IPS DF 6.9 (cell line): Measurements from ENCODE around the gene PTPRG.

ENCODE experiments used
- DNase-seq: peaks from one replicate; pipeline ENCODE4 v3.0.0-alpha.2; 2013; ENCODE audit warnings: low read depth, low spot score
- H3K27ac ChIP-seq: one replicate; pipeline ENCODE4 v1.5.1; 2013; ENCODE audit warnings: low read length, control low read depth
- H3K27me3 ChIP-seq: 2 replicates; pipeline ENCODE4 v1.6.1; 2013; ENCODE audit warnings: mild to moderate bottlenecking, low read length; ENCODE audit not compliant: control insufficient read depth, insufficient read depth
- H3K36me3 ChIP-seq: 2 replicates; pipeline ENCODE4 v1.6.1; 2013; ENCODE audit warnings: low read length; ENCODE audit not compliant: control insufficient read depth, insufficient read depth
- H3K4me1 ChIP-seq: 2 replicates; pipeline ENCODE4 v1.6.1; 2013; ENCODE audit warnings: low read length; ENCODE audit not compliant: control insufficient read depth, insufficient read depth
- H3K4me3 ChIP-seq: 2 replicates; pipeline ENCODE4 v1.5.1; 2013; ENCODE audit warnings: mild to moderate bottlenecking, low read length
- H3K9me3 ChIP-seq: 2 replicates; pipeline ENCODE4 v1.6.1; 2013; ENCODE audit warnings: low read length, inconsistent platforms; ENCODE audit not compliant: control insufficient read depth, insufficient read depth
- WGBS: extraction: QIAGEN DNeasy Blood & Tissue Kit; methylation state at CpG from one replicate; pipeline ENCODE4 v1.1.7; 2013; ENCODE audit warnings: mixed read lengths, missing lambda C conversion rate; ENCODE audit not compliant: insufficient read length, insufficient coverage; 5-methylcytosine and 5-hydroxymethylcytosine counted together

Gene PTPRG

DNA sequence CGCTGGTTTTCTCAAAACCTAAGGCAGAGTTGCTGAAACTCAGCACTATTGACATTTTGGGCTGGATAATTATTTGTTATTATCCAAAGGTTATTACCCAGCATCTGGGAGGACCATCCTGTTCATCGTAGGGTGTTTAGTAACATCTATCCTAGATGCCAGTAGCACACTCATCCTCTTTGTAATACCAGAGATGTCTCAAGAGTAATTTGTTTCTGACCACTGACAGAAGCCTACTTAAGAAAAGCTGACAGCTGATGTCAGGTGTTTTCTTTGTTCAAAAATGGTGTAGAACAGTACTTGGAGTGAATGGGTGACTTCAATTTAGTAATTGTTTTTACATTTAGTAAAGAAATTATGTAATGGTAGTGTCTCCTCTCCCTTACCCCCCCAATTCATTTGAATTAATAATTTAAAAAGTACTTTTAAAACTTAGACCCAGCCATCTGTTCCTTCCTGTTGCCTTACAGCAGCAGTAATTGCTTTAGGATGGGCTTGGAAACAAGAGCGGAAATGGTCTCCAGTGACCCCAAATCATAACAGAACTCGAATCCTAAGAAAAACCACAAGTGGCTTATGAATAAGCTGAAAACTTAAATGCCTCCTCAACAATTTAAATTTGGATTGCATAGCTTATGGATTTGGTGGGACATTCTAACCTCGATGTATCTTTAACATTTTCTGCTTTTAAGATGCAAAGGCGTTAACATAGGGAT lies 105.4 kb downstream of the PTPRG start:
- Histone ChIP-seq H3K4me3 (no peak overlapping the region), H3K9me3 (no peaks in the 10 kb centered on the region), H3K36me3 (no peaks in the 10 kb centered on the region), H3K27me3 (no peaks in the 10 kb centered on the region), H3K4me1 (peaks cover 8% of the 10 kb centered on the region), H3K27ac (no peak overlapping the region)
- WGBS, result no CpG with 5 or more reads among the region's 6 CpGs
- DNase-seq, result no peak

DNA sequence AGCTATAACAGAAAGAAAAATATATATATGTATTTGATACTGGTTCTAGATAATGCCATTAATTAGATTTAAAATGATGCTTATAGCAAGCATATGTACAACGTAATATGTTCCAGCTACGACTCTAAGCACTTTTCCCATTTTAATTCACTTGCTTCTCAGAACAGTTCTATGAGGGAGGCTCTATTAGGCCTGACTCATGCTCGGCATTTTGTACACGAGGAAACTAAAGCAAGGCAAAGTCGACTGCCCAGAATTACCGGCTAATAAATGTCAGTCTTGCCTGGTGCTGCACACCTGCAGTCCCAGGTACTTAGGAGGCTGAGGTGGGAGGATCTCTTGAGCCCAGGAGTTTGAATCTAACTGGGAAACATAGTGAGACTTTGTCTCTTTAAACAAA lies 106.0 kb downstream of the PTPRG start:
- H3K36me3 ChIP-seq, result no peaks in the 10 kb centered on the region
- H3K27ac ChIP-seq, result no peak overlapping the region
- H3K27me3 ChIP-seq, result no peaks in the 10 kb centered on the region
- H3K4me1 ChIP-seq, result peaks cover 8% of the 10 kb centered on the region
- no peak for DNase-seq
- H3K4me3 ChIP-seq, result no peak overlapping the region
- no CpG with 5 or more reads among the region's 6 CpGs for WGBS
- H3K9me3 ChIP-seq, result no peaks in the 10 kb centered on the region

DNA sequence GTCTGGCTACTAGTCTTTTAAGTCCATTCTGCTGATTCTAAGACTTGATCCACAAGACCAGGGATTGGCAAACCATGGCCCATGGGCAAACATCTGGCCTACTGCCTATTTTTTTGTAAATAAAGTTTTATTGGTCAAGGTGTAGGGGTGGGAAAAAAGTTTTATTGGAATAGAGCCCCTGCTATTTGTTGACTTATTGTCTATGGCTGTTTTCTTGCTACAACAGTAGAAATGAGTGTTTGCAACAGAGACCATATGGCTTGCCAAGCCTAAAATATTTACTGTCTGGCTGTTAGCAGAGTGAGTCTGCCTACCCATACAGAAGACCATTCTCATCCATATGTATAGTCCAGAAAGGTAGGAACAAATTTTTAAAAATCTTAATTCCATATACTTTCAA lies 106.4 kb downstream of the PTPRG start:
- DNase-seq, result no peak
- Histone ChIP-seq H3K4me1 (peaks cover 8% of the 10 kb centered on the region), H3K27ac (no peak overlapping the region), H3K36me3 (no peaks in the 10 kb centered on the region), H3K9me3 (no peaks in the 10 kb centered on the region), H3K27me3 (no peaks in the 10 kb centered on the region), H3K4me3 (no peak overlapping the region)

GRCh38 chr3:61668317-61668864 lies 107.0 kb downstream of the PTPRG start:
- H3K36me3 ChIP-seq, result no peaks in the 10 kb centered on the region
- WGBS, result no CpG with 5 or more reads among the region's 5 CpGs
- no peak overlapping the region for H3K4me3 ChIP-seq
- H3K27ac ChIP-seq, result no peak overlapping the region
- no peaks in the 10 kb centered on the region for H3K27me3 ChIP-seq
- H3K4me1 ChIP-seq, result peaks cover 8% of the 10 kb centered on the region
- no peaks in the 10 kb centered on the region for H3K9me3 ChIP-seq
- DNase-seq, result no peak

DNA sequence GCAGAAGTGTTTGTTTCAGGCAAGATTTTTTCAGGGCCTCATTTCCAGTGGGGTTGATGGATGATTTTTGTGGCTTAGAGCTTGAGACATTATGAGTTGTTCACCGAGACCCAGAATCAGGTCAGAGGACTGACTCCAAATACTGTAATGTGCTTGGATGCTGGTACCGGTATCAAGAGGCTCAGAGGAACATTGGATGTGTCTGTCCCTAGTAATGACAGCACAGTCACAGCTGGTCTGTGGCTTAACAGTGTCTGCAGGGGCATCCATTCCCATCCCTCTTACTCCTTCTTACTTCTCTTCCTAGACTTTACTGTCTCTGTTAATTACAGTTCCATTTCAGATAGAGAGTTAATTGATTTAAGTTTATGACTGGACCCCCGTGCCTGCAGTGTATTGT lies 107.8 kb downstream of the PTPRG start:
- no peak for DNase-seq
- Histone ChIP-seq H3K9me3 (no peaks in the 10 kb centered on the region), H3K27ac (no peak overlapping the region), H3K4me3 (no peak overlapping the region), H3K27me3 (no peaks in the 10 kb centered on the region), H3K4me1 (peaks cover 3% of the 10 kb centered on the region; the same call in 1 of the 2 replicates), H3K36me3 (no peaks in the 10 kb centered on the region)
- WGBS, result no CpG with 5 or more reads among the region's 3 CpGs

- H3K36me3 ChIP-seq, result no peaks in the 10 kb centered on the region
- peaks cover 3% of the 10 kb centered on the region; the same call in 1 of the 2 replicates for H3K4me1 ChIP-seq
- H3K9me3 ChIP-seq, result no peaks in the 10 kb centered on the region
- no CpG with 5 or more reads among the region's 6 CpGs for WGBS
- H3K27ac ChIP-seq, result no peak overlapping the region
- H3K27me3 ChIP-seq, result no peaks in the 10 kb centered on the region
- no peak overlapping the region for H3K4me3 ChIP-seq
- no peak for DNase-seq
Measured at GRCh38 chr3:61669668-61670299, 108.4 kb downstream of the PTPRG start.

- no peaks in the 10 kb centered on the region for H3K27me3 ChIP-seq
- WGBS, result no CpG with 5 or more reads among the region's 3 CpGs
- peaks cover 6% of the 10 kb centered on the region; the same call in 1 of the 2 replicates for H3K4me1 ChIP-seq
- no peaks in the 10 kb centered on the region for H3K36me3 ChIP-seq
- no peak overlapping the region for H3K4me3 ChIP-seq
- H3K9me3 ChIP-seq, result no peaks in the 10 kb centered on the region
- H3K27ac ChIP-seq, result no peak overlapping the region
- DNase-seq, result no peak
Measured at GRCh38 chr3:61673651-61674050, 112.3 kb downstream of the PTPRG start.

DNA sequence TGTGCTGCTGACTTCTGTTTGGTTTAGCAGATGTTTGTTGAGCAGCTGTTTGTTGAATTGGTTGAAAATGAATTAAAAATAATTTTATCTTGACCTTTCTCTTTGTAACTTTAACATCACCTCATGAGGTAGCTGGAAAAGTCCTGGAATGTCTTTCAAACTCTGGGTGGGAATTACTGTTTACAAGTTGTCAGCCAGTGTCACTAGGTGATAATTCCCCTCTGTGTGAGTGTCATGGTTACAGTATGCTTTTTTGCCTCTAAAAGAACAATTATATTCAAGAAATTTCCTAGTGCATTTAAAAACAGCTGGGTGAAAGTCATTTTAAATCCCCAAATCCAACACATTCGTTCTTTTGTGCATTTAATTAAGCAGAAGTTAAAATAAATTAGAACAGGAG lies 113.2 kb downstream of the PTPRG start:
- Histone ChIP-seq H3K9me3 (no peaks in the 10 kb centered on the region), H3K4me3 (no peak overlapping the region), H3K4me1 (peaks cover 6% of the 10 kb centered on the region; the same call in 1 of the 2 replicates), H3K27me3 (no peaks in the 10 kb centered on the region), H3K27ac (no peak overlapping the region), H3K36me3 (no peaks in the 10 kb centered on the region)
- no peak for DNase-seq
- no CpG with 5 or more reads among the region's 1 CpG for WGBS

DNA sequence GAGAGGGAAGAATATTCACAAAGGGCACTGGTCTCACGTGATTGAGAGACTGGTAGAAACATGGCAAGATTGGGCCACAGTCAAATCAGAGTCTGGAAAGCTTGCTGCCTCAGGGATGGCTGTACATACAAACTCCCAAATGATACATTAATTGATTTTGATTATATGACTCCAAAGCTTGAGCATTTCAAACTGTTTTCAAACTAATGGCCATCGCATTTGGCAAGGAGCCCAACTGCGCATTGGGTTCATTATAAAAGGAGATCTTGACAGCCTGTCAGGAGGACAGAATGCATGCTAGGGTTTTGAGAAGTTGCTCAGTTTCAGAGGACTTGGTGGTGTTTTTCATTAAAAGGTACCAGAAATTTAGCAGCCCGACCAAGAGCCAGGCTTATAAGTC lies 117.7 kb downstream of the PTPRG start:
- DNase-seq, result no peak
- H3K4me1 ChIP-seq, result peaks cover 3% of the 10 kb centered on the region; the same call in 1 of the 2 replicates
- no CpG with 5 or more reads among the region's 4 CpGs for WGBS

DNA sequence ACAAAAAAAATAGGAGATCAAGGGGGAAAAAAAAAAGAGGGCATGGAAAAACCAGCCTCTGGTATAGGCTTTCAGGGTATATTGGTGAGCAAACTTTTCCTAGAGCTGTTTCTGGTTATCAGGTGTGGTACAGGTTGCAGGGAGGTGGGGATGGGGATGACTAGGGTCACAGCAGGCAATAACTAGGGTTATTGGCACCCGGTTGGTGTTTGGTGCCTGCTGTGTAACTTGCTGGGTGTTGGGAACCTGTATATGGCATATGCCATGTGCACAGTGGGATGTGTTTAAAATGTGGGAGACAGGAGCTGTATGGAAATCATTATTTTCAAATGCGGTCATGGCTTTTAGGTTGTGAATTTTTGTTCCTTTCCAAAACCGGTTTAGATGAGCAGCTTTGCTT lies 119.2 kb downstream of the PTPRG start:
- no CpG with 5 or more reads among the region's 3 CpGs for WGBS
- DNase-seq, result no peak
- H3K27ac ChIP-seq, result no peak overlapping the region
- H3K36me3 ChIP-seq, result no peaks in the 10 kb centered on the region
- no peak overlapping the region for H3K4me3 ChIP-seq
- H3K9me3 ChIP-seq, result no peaks in the 10 kb centered on the region
- peaks cover 9% of the 10 kb centered on the region; the same call in 1 of the 2 replicates for H3K4me1 ChIP-seq
- H3K27me3 ChIP-seq, result no peaks in the 10 kb centered on the region

More for the DNA sequence above, 117.7 kb downstream of the PTPRG start:
- H3K27me3 ChIP-seq, result no peaks in the 10 kb centered on the region
- no peaks in the 10 kb centered on the region for H3K36me3 ChIP-seq
- no peak overlapping the region for H3K27ac ChIP-seq
- no peaks in the 10 kb centered on the region for H3K9me3 ChIP-seq
- no peak overlapping the region for H3K4me3 ChIP-seq
